Measurements from ENCODE around the gene TMC1.

TMC1 gene

GRCh38 chr9:72597601-72598000, 76.2 kb downstream of the TMC1 start (continued):
- TF ChIP-seq ZFP3 (CRISPR knock-in tag; IDR thresholded peaks at IDR 0.05), result no peak
- TF ChIP-seq CREB5 (CRISPR knock-in tag; IDR thresholded peaks at IDR 0.05; ENCODE audit: low read depth), result no peak
- no peak for TF ChIP-seq RARB (CRISPR knock-in tag; IDR thresholded peaks at IDR 0.05)
- no peak for TF ChIP-seq SNAI2 (CRISPR knock-in tag; IDR thresholded peaks at IDR 0.05)

- no peak for TF ChIP-seq ZFP3 (CRISPR knock-in tag; IDR thresholded peaks at IDR 0.05)
- TF ChIP-seq TOX (CRISPR knock-in tag; IDR thresholded peaks at IDR 0.05; ENCODE audit: borderline replicate concordance), result no peak
- no peak for TF ChIP-seq ZFP30 (CRISPR knock-in tag; IDR thresholded peaks at IDR 0.05)
- TF ChIP-seq SNAI2 (CRISPR knock-in tag; IDR thresholded peaks at IDR 0.05), result no peak
- no peak for TF ChIP-seq ZNF8 (CRISPR knock-in tag; IDR thresholded peaks at IDR 0.05)
- TF ChIP-seq GLIS3 (CRISPR knock-in tag; IDR thresholded peaks at IDR 0.05), result no peak
- no peak for TF ChIP-seq ZNF565 (CRISPR knock-in tag; conservative IDR thresholded peaks at IDR 0.05; ENCODE audit: low read depth)
- TF ChIP-seq RARB (CRISPR knock-in tag; IDR thresholded peaks at IDR 0.05), result no peak
- no peak for TF ChIP-seq TCF4 (CRISPR knock-in tag; IDR thresholded peaks at IDR 0.05; ENCODE audit: borderline replicate concordance)
- TF ChIP-seq ARNTL (CRISPR knock-in tag; IDR thresholded peaks at IDR 0.05; ENCODE audit: borderline replicate concordance, low read depth), result no peak
- TF ChIP-seq BACH2 (CRISPR knock-in tag; IDR thresholded peaks at IDR 0.05; ENCODE audit: borderline replicate concordance), result no peak
- TF ChIP-seq CREB5 (CRISPR knock-in tag; IDR thresholded peaks at IDR 0.05; ENCODE audit: low read depth), result no peak
- TF ChIP-seq ESRRG (CRISPR knock-in tag; IDR thresholded peaks at IDR 0.05), result no peak
- no peak for TF ChIP-seq PATZ1 (CRISPR knock-in tag; IDR thresholded peaks at IDR 0.05; ENCODE audit: borderline replicate concordance)
- no peak for TF ChIP-seq ZNF70 (CRISPR knock-in tag; IDR thresholded peaks at IDR 0.05)
- ATAC-seq, result no peak
Measured at GRCh38 chr9:72598639-72599038, 77.2 kb downstream of the TMC1 start.

GRCh38 chr9:72599874-72600534, 78.6 kb downstream of the TMC1 start:
- ATAC-seq, result no peak
- no peak for TF ChIP-seq CREB5 (CRISPR knock-in tag; IDR thresholded peaks at IDR 0.05; ENCODE audit: low read depth)
- TF ChIP-seq GLIS3 (CRISPR knock-in tag; IDR thresholded peaks at IDR 0.05), result no peak
- TF ChIP-seq ZNF8 (CRISPR knock-in tag; IDR thresholded peaks at IDR 0.05), result no peak
- no peak for TF ChIP-seq CSRNP3 (CRISPR knock-in tag; IDR thresholded peaks at IDR 0.05)
- no peak for TF ChIP-seq ZFP3 (CRISPR knock-in tag; IDR thresholded peaks at IDR 0.05)
- TF ChIP-seq ZNF565 (CRISPR knock-in tag; conservative IDR thresholded peaks at IDR 0.05; ENCODE audit: low read depth), result no peak
- no peak for TF ChIP-seq ZFP30 (CRISPR knock-in tag; IDR thresholded peaks at IDR 0.05)
- TF ChIP-seq POU6F1 (CRISPR knock-in tag; IDR thresholded peaks at IDR 0.05; ENCODE audit: borderline replicate concordance, low read depth), result no peak
- no peak for TF ChIP-seq ESRRG (CRISPR knock-in tag; IDR thresholded peaks at IDR 0.05)
- no peak for TF ChIP-seq TSHZ2 (CRISPR knock-in tag; IDR thresholded peaks at IDR 0.05)
- TF ChIP-seq PATZ1 (CRISPR knock-in tag; IDR thresholded peaks at IDR 0.05; ENCODE audit: borderline replicate concordance), result no peak
- TF ChIP-seq CSDC2 (CRISPR knock-in tag; IDR thresholded peaks at IDR 0.05), result no peak
- TF ChIP-seq RARB (CRISPR knock-in tag; IDR thresholded peaks at IDR 0.05), result no peak
- TF ChIP-seq ISL1 (CRISPR knock-in tag; IDR thresholded peaks at IDR 0.05), result no peak
- TF ChIP-seq PPARA (CRISPR knock-in tag; IDR thresholded peaks at IDR 0.05; ENCODE audit: borderline replicate concordance), result no peak
- no peak for TF ChIP-seq BACH2 (CRISPR knock-in tag; IDR thresholded peaks at IDR 0.05; ENCODE audit: borderline replicate concordance)
- no peak for TF ChIP-seq ZC3H10 (CRISPR knock-in tag; IDR thresholded peaks at IDR 0.05)
- no peak for TF ChIP-seq SNAI2 (CRISPR knock-in tag; IDR thresholded peaks at IDR 0.05)
- TF ChIP-seq OSR1 (CRISPR knock-in tag; IDR thresholded peaks at IDR 0.05), result no peak

Data from SK-N-SH treated with all-trans-retinoic acid at 6 μM for 48 hours (cell line).